Smooth muscle cell (in vitro differentiated cells): Measurements from ENCODE around the gene POTEJ. TPM values are rescaled to one million over a fixed set of nuclear protein-coding genes. Genes with fewer than 3 reads are reported as not detected.
"Not testable (repeated sequence)": the region's sequence is repeated elsewhere in the genome, so short reads cannot be mapped to it uniquely, and the experiment has no call there.

Experiments used
- DNase-seq: peaks from one replicate; lab custom pipeline; 2025; ENCODE audit not compliant: unreplicated experiment; lab: John Stamatoyannopoulos, UW
- H2AFZ ChIP-seq: fragments of 200-600 bp; sonication (generic); 2 replicates; pipeline ENCODE4 v1.6.0; 2016; ENCODE audit warnings: antibody characterized with exemption, low read depth, mild to moderate bottlenecking
- H3F3A ChIP-seq: fragments of 200-600 bp; sonication (generic); 2 replicates; pipeline ENCODE4 v1.6.0; 2017; ENCODE audit warnings: antibody characterized with exemption, low read depth
- H3K27ac ChIP-seq: fragments of 200-600 bp; sonication (generic); 2 replicates; pipeline ENCODE4 v1.5.1; 2016; ENCODE audit warnings: low read depth, mild to moderate bottlenecking
- H3K27me3 ChIP-seq: fragments of 200-600 bp; sonication (generic); 2 replicates; pipeline ENCODE4 v1.6.1; 2016; ENCODE audit warnings: low read depth, mild to moderate bottlenecking
- H3K36me3 ChIP-seq: fragments of 200-600 bp; sonication (generic); 2 replicates; pipeline ENCODE4 v1.5.1; 2016; ENCODE audit warnings: low read depth
- H3K4me1 ChIP-seq: fragments of 200-600 bp; sonication (generic); 2 replicates; pipeline ENCODE4 v1.5.1; 2016; ENCODE audit warnings: low read depth
- H3K4me2 ChIP-seq: fragments of 200-600 bp; sonication (generic); 2 replicates; pipeline ENCODE4 v1.6.0; 2016; ENCODE audit warnings: mild to moderate bottlenecking
- H3K4me3 ChIP-seq: fragments of 200-600 bp; sonication (generic); 2 replicates; pipeline ENCODE4 v1.5.1; 2016; ENCODE audit warnings: mild to moderate bottlenecking
- H3K79me2 ChIP-seq: fragments of 200-600 bp; sonication (generic); 2 replicates; pipeline ENCODE4 v1.6.0; 2016; ENCODE audit warnings: low read depth, mild to moderate bottlenecking
- H3K9ac ChIP-seq: fragments of 200-600 bp; sonication (generic); 2 replicates; pipeline ENCODE4 v1.6.0; 2016; ENCODE audit warnings: low read depth
- H3K9me3 ChIP-seq: fragments of 200-600 bp; sonication (generic); replicated peaks from 2 replicates; pipeline ENCODE4 v1.5.1; 2016; ENCODE audit warnings: low read depth
- H4K20me1 ChIP-seq: fragments of 200-600 bp; sonication (generic); 2 replicates; pipeline ENCODE4 v1.6.0; 2016; ENCODE audit warnings: low read depth
- WGBS: methylation state at CpG from one replicate; pipeline ENCODE4 v1.1.7; 2016; ENCODE audit warnings: low lambda C conversion rate; 5-methylcytosine and 5-hydroxymethylcytosine counted together
- polyA plus RNA-seq: library from polyadenylated mRNA; unstranded; fragments of >200 nt; fragmentation: Nextera tagmentation; extraction: Ambion mirVana; gene quantifications from 2 replicates; pipeline ENCODE4 v1.2.1, GENCODE V29; 2016
- total RNA-seq: library from RNA; depleted of rRNA; stranded (reverse); fragments of >200 nt; gene quantifications from 2 replicates; pipeline ENCODE4 v1.2.3, GENCODE V29; 2014

The POTEJ gene
- total RNA-seq (0.36 TPM in 1 of 2 replicates, not detected in the other), polyA plus RNA-seq (not detected in 2 replicates)

GRCh38 chr2:130611140-130611539 lies at the start of gene POTEJ:
POTEJ (plus strand) TSS chr2:130611440; CDS start chr2:130611533, 93 bp downstream.
- H2AFZ ChIP-seq, DNase-seq, H3K9ac ChIP-seq, H3K9me3 ChIP-seq, H3K4me2 ChIP-seq, H3F3A ChIP-seq, H4K20me1 ChIP-seq, H3K4me1 ChIP-seq, H3K79me2 ChIP-seq, H3K4me3 ChIP-seq, H3K36me3 ChIP-seq, H3K27ac ChIP-seq, H3K27me3 ChIP-seq: not testable (repeated sequence)
- WGBS = no CpG with 5 or more reads among the region's 13 CpGs

GRCh38 chr2:130566165-130566564 lies 45.1 kb upstream of the POTEJ start:
- not testable (repeated sequence) for H3K27me3 ChIP-seq, H3K9me3 ChIP-seq, DNase-seq, H3K4me1 ChIP-seq, H3F3A ChIP-seq, H2AFZ ChIP-seq, H4K20me1 ChIP-seq, H3K4me3 ChIP-seq, H3K27ac ChIP-seq, H3K4me2 ChIP-seq, H3K79me2 ChIP-seq, H3K9ac ChIP-seq, H3K36me3 ChIP-seq
- no CpG with 5 or more reads among the region's 4 CpGs for WGBS

- H3K4me3 ChIP-seq, H3K27me3 ChIP-seq, H3K27ac ChIP-seq, H3K9me3 ChIP-seq, H4K20me1 ChIP-seq, H2AFZ ChIP-seq, H3K79me2 ChIP-seq, H3K4me1 ChIP-seq, H3K36me3 ChIP-seq, H3K4me2 ChIP-seq, DNase-seq, H3F3A ChIP-seq, H3K9ac ChIP-seq: not testable (repeated sequence)
- no CpG with 5 or more reads among the region's 3 CpGs for WGBS
Measured at GRCh38 chr2:130571929-130572328, 39.3 kb upstream of the POTEJ start.

- H3K36me3 ChIP-seq, DNase-seq, H3K9ac ChIP-seq, H3F3A ChIP-seq, H3K4me2 ChIP-seq, H3K79me2 ChIP-seq, H3K27me3 ChIP-seq, H3K27ac ChIP-seq, H3K4me1 ChIP-seq, H2AFZ ChIP-seq, H3K4me3 ChIP-seq, H3K9me3 ChIP-seq, H4K20me1 ChIP-seq: not testable (repeated sequence)
- WGBS = 86% methylated on average over 8 of the region's 13 CpGs
Measured at GRCh38 chr2:130574230-130574629, 37.0 kb upstream of the POTEJ start.

GRCh38 chr2:130576209-130576784 lies 34.9 kb upstream of the POTEJ start:
- not testable (repeated sequence) for H2AFZ ChIP-seq, DNase-seq, H3K9ac ChIP-seq, H3K9me3 ChIP-seq, H3K27me3 ChIP-seq, H3K36me3 ChIP-seq, H3K4me3 ChIP-seq, H3K4me1 ChIP-seq, H3K79me2 ChIP-seq, H3K4me2 ChIP-seq, H4K20me1 ChIP-seq, H3F3A ChIP-seq, H3K27ac ChIP-seq
- WGBS = no CpG with 5 or more reads among the region's 8 CpGs

GRCh38 chr2:130577559-130577958 lies 33.7 kb upstream of the POTEJ start:
- not testable (repeated sequence) for H3K27me3 ChIP-seq, H3K4me2 ChIP-seq, H2AFZ ChIP-seq, DNase-seq, H3K79me2 ChIP-seq, H3K36me3 ChIP-seq, H4K20me1 ChIP-seq, H3F3A ChIP-seq, H3K27ac ChIP-seq, H3K9ac ChIP-seq, H3K9me3 ChIP-seq, H3K4me1 ChIP-seq, H3K4me3 ChIP-seq
- no CpG with 5 or more reads among the region's 4 CpGs for WGBS

- not testable (repeated sequence) for H3K27ac ChIP-seq, H4K20me1 ChIP-seq
Measured at GRCh38 chr2:130579121-130579520, 32.1 kb upstream of the POTEJ start.

GRCh38 chr2:130581491-130581890 lies 29.7 kb upstream of the POTEJ start:
- H3K9me3 ChIP-seq, H3F3A ChIP-seq, H3K79me2 ChIP-seq, H3K4me1 ChIP-seq, H3K27ac ChIP-seq, H3K9ac ChIP-seq, H3K36me3 ChIP-seq, H3K27me3 ChIP-seq, H3K4me3 ChIP-seq, H4K20me1 ChIP-seq, H2AFZ ChIP-seq, DNase-seq, H3K4me2 ChIP-seq: not testable (repeated sequence)
- 96% methylated on average over 5 of the region's 7 CpGs for WGBS

More at GRCh38 chr2:130579121-130579520, 32.1 kb upstream of the POTEJ start:
- H3K9me3 ChIP-seq, H3K4me1 ChIP-seq, DNase-seq, H3K79me2 ChIP-seq, H3F3A ChIP-seq, H3K9ac ChIP-seq, H3K36me3 ChIP-seq, H3K4me2 ChIP-seq, H3K27me3 ChIP-seq, H2AFZ ChIP-seq, H3K4me3 ChIP-seq: not testable (repeated sequence)
- 98% methylated on average over 5 of the region's 7 CpGs for WGBS

GRCh38 chr2:130582970-130583369 lies 28.3 kb upstream of the POTEJ start:
- not testable (repeated sequence) for H3K36me3 ChIP-seq, H3K4me3 ChIP-seq, H3F3A ChIP-seq, H3K27me3 ChIP-seq, H4K20me1 ChIP-seq, H2AFZ ChIP-seq, H3K4me1 ChIP-seq, DNase-seq, H3K9me3 ChIP-seq, H3K79me2 ChIP-seq, H3K27ac ChIP-seq, H3K4me2 ChIP-seq, H3K9ac ChIP-seq
- 90% methylated on average over 6 of the region's 7 CpGs for WGBS
